Measurements from ENCODE around the gene ZCCHC2. TPM values are rescaled to one million over a fixed set of nuclear protein-coding genes. Genes with fewer than 3 reads are reported as not detected.

Gene ZCCHC2
- total and polyA plus RNA-seq, 4 donors: 7.1 to 25.4 (median 10.8) TPM

DNA sequence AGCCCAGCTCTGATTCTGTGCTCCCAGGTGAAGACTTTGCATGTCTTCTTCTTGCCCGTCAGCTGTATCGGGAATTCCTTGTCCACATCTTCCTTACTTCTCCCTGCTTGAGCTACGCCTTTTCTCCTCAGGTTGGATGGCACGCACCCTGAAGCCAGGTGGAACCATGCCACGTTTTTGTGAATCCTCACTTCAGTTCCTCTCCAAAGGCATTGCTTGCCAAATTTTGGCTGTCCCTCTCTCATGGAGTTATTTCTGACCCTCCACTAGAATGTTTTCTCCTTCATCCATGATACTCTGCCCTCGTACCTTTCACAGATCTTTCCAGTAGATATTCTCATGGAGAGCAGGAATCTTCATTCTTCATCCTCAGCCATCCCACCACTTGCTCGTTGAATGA is 20.2 kb downstream of the ZCCHC2 start:
- Histone ChIP-seq H3K27ac (ENCODE audit: low read depth in 1 of 2, low read length in 2 of 2) (no peak overlapping the region), H3K27me3 (ENCODE audit: control insufficient read depth in 4 of 4, insufficient read depth in 4 of 4, low read length in 3 of 4) (no peaks in the 10 kb centered on the region), H3K9me3 (ENCODE audit: control insufficient read depth in 4 of 4, low read length in 3 of 4) (no peaks in the 10 kb centered on the region), H3K4me3 (ENCODE audit: low read depth in 1 of 3, low read length in 3 of 3) (no peak overlapping the region), H3K4me1 (ENCODE audit: control insufficient read depth in 4 of 4, insufficient read depth in 4 of 4, low read length in 3 of 4) (peaks cover 5 to 22% (median 7%) of the 10 kb centered on the region in 4 donors), H3K9ac (ENCODE audit: low read depth in 1 of 2, low read length in 2 of 2) (no peak overlapping the region), H3K36me3 (ENCODE audit: control insufficient read depth in 4 of 4, insufficient read depth in 3 of 4, low read depth in 1 of 4, low read length in 3 of 4) (peaks cover 12 to 40% (median 32%) of the 10 kb centered on the region in 4 donors)
- no peak for DNase-seq (ENCODE audit: low spot score)
- no peak for TF ChIP-seq EGR1 (IDR thresholded peaks at IDR 0.05; ENCODE audit: low read depth in 2 of 2)
- no peak for TF ChIP-seq ZBTB33 (IDR thresholded peaks at IDR 0.05)
- TF ChIP-seq NR2F2 (IDR thresholded peaks at IDR 0.05): no peak
- TF ChIP-seq GABPA (IDR thresholded peaks at IDR 0.05 in 1 of 2, conservative IDR thresholded peaks at IDR 0.05 in 1 of 2): no peak
- no peak for TF ChIP-seq HNF4G (IDR thresholded peaks at IDR 0.05)
- no peak for TF ChIP-seq FOXA1 (IDR thresholded peaks at IDR 0.05)
- no peak for TF ChIP-seq RXRA (IDR thresholded peaks at IDR 0.05)
- TF ChIP-seq ATF3 (IDR thresholded peaks at IDR 0.05): no peak
- TF ChIP-seq TAF1 (conservative IDR thresholded peaks at IDR 0.05): no peak
- TF ChIP-seq HNF4A (conservative IDR thresholded peaks at IDR 0.05): no peak
- TF ChIP-seq SP1 (IDR thresholded peaks at IDR 0.05): no peak
- TF ChIP-seq RAD21 (IDR thresholded peaks at IDR 0.05): no peak
- no peak for TF ChIP-seq FOXA2 (IDR thresholded peaks at IDR 0.05)
- TF ChIP-seq REST (IDR thresholded peaks at IDR 0.05): no peak
- no peak for TF ChIP-seq CTCF (IDR thresholded peaks at IDR 0.05; ENCODE audit: low read depth, low read length, missing input control)
- no peak for TF ChIP-seq MAX (IDR thresholded peaks at IDR 0.05)
- TF ChIP-seq YY1 (IDR thresholded peaks at IDR 0.05): no peak
- 94% methylated on average over 7 of the region's 7 CpGs for WGBS

Data from liver (tissue), 9 donors.